Motor neuron (in vitro differentiated cells): ENCODE measurements around the gene CACNB4. TPM values are rescaled to one million over a fixed set of nuclear protein-coding genes. Genes with fewer than 3 reads are reported as not detected.
"Not testable (repeated sequence)": the region's sequence is repeated elsewhere in the genome, so short reads cannot be mapped to it uniquely, and the experiment has no call there.

Experiments used
- ATAC-seq, 8 experiments: fragments of 200-7000 bp; cut with Tn5 transposase; replicated peaks in 6 of 8; 2 replicates each; pipeline ENCODE4 v1.8.0; 2021; ENCODE audit warnings: mild to moderate bottlenecking in 8 of 8, moderate library complexity in 8 of 8
- H3K27ac ChIP-seq, 2 donors: fragments of 250-450 bp; sonication (Bioruptor Pico); 2 replicates each; pipeline ENCODE4 v1.9.0; 2021; ENCODE audit warnings: antibody characterized with exemption in 2 of 2, mild to moderate bottlenecking in 2 of 2, moderate library complexity in 1 of 2
- H3K4me1 ChIP-seq, 2 donors: fragments of 250-450 bp; sonication (Bioruptor Pico); replicated peaks in 1 of 2; 2 replicates each; pipeline ENCODE4 v1.6.1; 2021; ENCODE audit warnings: antibody characterized with exemption in 2 of 2, mild to moderate bottlenecking in 2 of 2, moderate library complexity in 1 of 2
- H3K4me3 ChIP-seq, 5 donors: fragments of 250-450 bp; sonication (Bioruptor Pico); 2 replicates each; pipeline ENCODE4 v1.9.0; 2021; ENCODE audit warnings: antibody characterized with exemption in 5 of 5, mild to moderate bottlenecking in 5 of 5, moderate library complexity in 4 of 5
- WGBS, 10 experiments: fragments of 450-650 bp; shearing (Covaris generic); methylation state at CpG; one replicate each; pipeline ENCODE4 v1.0.0; 2022; 5-methylcytosine and 5-hydroxymethylcytosine counted together
- in situ Hi-C, 9 experiments: fragments of 400-800 bp; cut with MboI; loops; one replicate each; pipeline ENCODE4 v1.15.0; 2021; ENCODE audit warnings: low sequenced_read_pairs in 9 of 9, low pct_unique_long_range_greater_than_20kb in 2 of 9; ENCODE audit not compliant: unreplicated experiment in 9 of 9
- total RNA-seq, 8 experiments: library from RNA; unstranded; fragments of 300-600 nt; gene quantifications; 2 replicates each; pipeline versions ENCODE4 v1.2.3 to v1.2.4, GENCODE V29; 2022

Gene CACNB4
- total RNA-seq, result 100 to 1,000 TPM in 1 of 8 experiments, 10 to 100 TPM in 5, 1 to 10 TPM in 2; 6.7 to 116 (median 19.0) TPM

DNA sequence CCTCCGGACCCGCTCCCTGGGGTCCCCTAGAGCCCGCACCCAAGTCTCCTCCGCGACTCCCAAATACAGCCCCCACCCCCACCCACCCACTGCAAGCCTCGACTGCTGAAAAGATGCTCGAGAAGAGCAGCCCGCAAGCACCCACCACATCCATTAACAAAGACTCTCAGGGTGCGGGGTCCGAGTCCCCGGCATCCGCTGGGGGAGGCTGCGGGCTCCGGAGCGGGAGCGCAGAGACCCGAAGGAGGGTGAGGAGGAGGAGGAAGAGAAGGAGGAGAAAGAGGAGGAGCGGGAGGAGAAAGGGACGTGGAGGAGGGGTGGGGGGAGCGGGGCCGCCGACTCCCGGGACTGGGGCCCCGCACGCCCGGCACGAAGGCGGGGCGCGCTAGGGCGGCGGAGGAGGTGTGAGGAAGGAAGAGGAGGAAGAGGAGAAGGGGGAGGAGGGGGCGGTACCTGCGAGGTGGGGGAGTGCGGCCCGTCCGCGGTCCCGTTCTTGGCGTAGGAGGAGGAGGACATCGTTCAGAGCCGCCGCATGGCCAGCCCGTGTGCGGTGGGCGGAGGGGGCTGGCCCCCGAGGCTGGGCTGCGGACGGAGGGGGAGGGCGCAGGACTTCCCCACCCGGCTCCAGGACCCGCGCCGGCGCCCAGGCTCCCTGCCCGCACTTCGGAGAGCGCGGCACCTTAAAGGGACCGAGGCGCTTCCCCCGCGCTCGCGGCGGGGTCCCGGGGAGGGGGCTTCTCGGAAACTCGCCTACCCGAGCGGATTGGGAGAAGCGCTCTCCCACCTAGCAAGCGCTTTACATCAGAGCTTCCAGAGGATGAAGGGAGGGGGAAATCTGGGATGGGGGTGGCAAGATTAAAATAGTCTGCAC lies at the start of gene CACNB4:
Gene CACNB4 (minus strand): TSS at position 549 of the 871 bp plus-strand sequence.
- ATAC-seq, result peak; percentile 9 to 89 (median 84)
- peak within 1 kb of the TSS; percentile 45 to 62 (median 53) for H3K4me3 ChIP-seq
- no CpG with 5 or more reads among the region's 73 CpGs for WGBS, 10 experiments
- H3K27ac ChIP-seq, result no peak within 1 kb of the TSS
- in situ Hi-C loops, result no loop called here
- H3K4me1 ChIP-seq, result peaks cover 0 to 4% of the 10 kb centered on the region in 2 donors

DNA sequence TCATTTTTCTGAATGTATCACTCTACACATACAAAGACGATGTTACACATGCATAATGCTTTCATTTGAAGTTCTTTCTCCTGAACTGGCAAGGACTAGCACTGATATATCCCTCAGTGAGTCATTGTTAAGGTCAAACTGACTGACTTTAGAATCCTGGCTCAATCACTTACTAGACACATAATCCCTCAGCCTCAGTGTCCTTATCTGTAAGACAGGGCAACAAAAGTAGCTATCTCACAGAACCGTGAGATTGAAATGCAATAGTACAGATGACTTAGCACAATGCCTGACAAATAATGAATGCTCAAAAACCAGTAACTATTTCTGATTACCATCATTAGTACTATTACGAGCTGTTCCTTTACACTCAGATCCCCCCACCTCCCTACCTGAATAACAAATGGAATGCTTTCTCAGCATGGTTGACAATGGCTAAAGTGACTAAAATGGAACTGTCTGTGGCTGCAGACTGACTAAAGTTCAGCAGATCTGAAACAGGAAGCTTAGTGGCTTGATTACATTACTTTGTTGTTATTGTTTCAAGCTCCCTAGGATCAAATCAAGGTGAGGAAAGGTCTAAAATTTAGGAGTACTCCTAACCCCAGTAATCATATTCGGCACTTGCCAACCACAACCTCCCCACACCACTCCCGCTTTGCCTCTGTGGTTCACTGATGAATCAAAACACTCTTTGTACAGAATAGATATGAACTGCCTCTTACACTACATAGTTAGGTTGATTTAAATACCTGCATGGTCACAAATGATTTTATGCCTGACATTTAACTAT lies 35.8 kb upstream of the CACNB4 start:
- no peak for ATAC-seq
- in situ Hi-C loops, result loop anchor here in 1 of 9 experiments (25.0 kb wide), 1 partner anchor 97 kb away; no protein-coding TSS in a partner anchor
- no peak overlapping the region for H3K4me3 ChIP-seq
- 56 to 100% (median 80%) methylated on average over 1 to 5 of the region's 5 CpGs for WGBS, 10 experiments
- H3K4me1 ChIP-seq, result no peaks in the 10 kb centered on the region
- H3K27ac ChIP-seq, result no peak overlapping the region

DNA sequence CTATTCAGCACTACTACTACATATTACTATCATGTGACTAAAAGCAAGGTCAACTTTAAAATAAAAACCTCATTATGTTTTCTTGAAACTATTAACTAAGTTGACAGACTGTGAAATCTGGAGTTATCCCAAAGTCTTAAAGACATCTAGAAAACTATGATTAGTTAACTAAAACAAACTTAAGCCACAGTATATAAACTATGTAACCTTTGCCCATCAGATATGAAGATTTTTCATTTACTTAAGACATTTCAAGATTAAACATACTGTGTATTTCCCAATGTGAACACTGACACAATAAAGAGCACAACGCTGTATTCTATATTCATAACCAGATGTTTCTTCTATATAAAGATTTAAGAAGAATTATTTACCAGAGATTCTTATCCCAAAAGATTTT lies 33.5 kb upstream of the CACNB4 start:
- no peak for ATAC-seq
- in situ Hi-C loops, result loop anchor here in 1 of 9 experiments (25.0 kb wide), 1 partner anchor 95 kb away; no protein-coding TSS in a partner anchor
- Histone ChIP-seq H3K4me1 (no peaks in the 10 kb centered on the region), H3K4me3 (no peak overlapping the region), H3K27ac (no peak overlapping the region)
- 10 to 100% (median 100%) methylated on average over 1 of the region's 1 CpG for WGBS, 10 experiments

DNA sequence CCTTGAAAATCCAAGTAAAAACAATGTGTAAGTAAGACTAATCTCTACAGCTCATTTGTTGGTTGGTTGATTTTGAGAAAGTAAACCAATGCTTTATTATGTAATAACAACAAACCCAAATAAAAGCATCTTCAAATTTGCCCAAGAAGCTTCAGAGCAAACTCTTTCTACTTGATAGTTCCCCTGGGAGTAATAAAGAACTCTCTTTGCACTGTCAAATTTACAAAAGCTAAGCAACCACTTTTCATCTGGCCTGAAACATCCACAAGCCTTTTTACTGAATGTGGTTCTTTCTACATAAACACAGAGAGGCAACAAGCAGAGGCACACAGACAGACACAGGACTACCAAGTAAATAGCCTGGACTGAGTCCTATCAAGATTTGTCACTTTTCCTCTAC lies 28.8 kb upstream of the CACNB4 start:
- in situ Hi-C loops, result loop anchor here in 1 of 9 experiments (25.0 kb wide), 1 partner anchor 90 kb away; no protein-coding TSS in a partner anchor
- peak in 1 of 8 experiments; percentile 62 for ATAC-seq
- Histone ChIP-seq H3K4me3 (no peak overlapping the region), H3K27ac (no peak overlapping the region), H3K4me1 (no peaks in the 10 kb centered on the region)

- 71 to 100% (median 88%) methylated on average over 1 to 4 of the region's 4 CpGs; no CpG with 5 or more reads in 1 of the 10 experiments for WGBS, 10 experiments
- Histone ChIP-seq H3K4me1 (no peaks in the 10 kb centered on the region), H3K27ac (no peak overlapping the region), H3K4me3 (no peak overlapping the region)
- no peak for ATAC-seq
- in situ Hi-C loops, result loop anchor here in 1 of 9 experiments (25.0 kb wide), 1 partner anchor 89 kb away; no protein-coding TSS in a partner anchor
These were observed 27.8 kb upstream of the CACNB4 start for GRCh38 chr2:152126664-152127063.

GRCh38 chr2:152122161-152122560 lies 23.3 kb upstream of the CACNB4 start:
- WGBS, 10 experiments, result 90 to 100% (median 100%) methylated on average over 2 of the region's 2 CpGs; no CpG with 5 or more reads in 5 of the 10 experiments
- ATAC-seq, result no peak
- in situ Hi-C loops, result no loop called here
- no peaks in the 10 kb centered on the region for H3K4me1 ChIP-seq
- H3K27ac ChIP-seq, result no peak overlapping the region
- no peak overlapping the region for H3K4me3 ChIP-seq

DNA sequence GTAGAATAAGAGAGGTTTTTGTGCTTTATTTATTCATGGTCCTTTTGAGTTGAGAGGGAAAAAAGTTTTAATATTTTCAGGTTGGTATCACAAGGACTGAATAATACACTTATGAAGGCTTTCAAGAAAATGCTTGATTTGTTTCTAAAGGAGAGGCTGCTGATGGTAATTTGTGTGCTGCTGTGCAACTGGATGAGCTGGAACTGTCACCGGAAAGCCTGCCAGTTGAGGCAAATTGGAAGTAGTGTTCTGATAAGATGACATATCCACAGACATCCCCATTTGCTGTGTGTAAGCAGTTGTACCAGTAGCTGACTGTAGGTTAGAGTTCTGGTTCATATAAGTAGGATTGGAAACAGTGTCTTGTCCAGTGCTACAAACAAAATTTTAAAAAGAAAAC lies 21.6 kb upstream of the CACNB4 start:
- in situ Hi-C loops, result no loop called here
- Histone ChIP-seq H3K4me3 (no peak overlapping the region), H3K27ac (no peak overlapping the region), H3K4me1 (no peaks in the 10 kb centered on the region)
- ATAC-seq, result no peak
- 78 to 100% (median 89%) methylated on average over 1 of the region's 1 CpG; no CpG with 5 or more reads in 4 of the 10 experiments for WGBS, 10 experiments

DNA sequence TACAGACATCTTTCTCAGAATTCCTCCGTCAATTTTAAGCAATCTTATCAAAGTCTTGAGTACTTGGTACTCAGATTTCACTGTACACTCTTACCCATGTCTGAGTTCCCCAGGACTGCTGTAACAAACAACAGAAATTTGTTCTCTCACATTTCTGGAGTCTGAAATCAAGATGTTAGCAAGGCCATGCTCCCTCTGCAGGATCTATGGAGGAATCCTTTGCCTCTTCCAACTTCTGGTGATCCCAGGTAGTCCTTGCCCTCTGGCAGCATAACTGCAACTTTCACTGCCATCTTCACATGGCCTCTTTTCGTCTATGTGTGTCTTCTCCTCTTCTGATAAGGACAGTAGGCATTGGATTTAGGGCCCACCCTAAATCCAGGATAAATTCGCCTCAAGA lies 17.1 kb upstream of the CACNB4 start:
- peak in 3 of 8 experiments; percentile 19 to 69 (median 22) for ATAC-seq
- no peak overlapping the region for H3K27ac ChIP-seq
- whole genome bisulfite sequencing, 10 experiments, result 83 to 100% (median 97%) methylated on average over 1 to 3 of the region's 3 CpGs; no CpG with 5 or more reads in 4 of the 10 experiments

DNA sequence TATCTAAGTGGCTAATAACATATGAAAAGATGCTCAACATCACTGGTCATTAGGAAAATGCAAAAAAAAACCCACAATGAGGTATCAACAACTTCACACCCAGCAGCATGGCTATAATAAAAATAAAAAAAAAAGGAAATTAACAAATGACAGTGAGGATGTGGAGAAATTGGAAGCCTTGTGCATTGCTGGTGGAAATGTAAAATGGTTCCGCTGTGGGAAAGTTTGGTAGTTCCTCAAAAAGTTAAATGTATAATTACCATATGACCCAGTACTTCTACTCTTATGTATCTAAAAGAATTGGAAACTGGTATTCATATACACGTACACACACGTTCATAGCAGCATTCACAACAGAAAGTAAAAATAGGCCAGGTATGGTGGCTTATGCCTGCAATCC lies 15.5 kb upstream of the CACNB4 start:
- WGBS, 10 experiments, result 75 to 96% (median 91%) methylated on average over 1 to 3 of the region's 3 CpGs
- Histone ChIP-seq H3K27ac (no peak overlapping the region), H3K4me1 (no peaks in the 10 kb centered on the region), H3K4me3 (no peak overlapping the region)
- in situ Hi-C loops, result no loop called here
- ATAC-seq, result no peak

More for the DNA sequence above, 17.1 kb upstream of the CACNB4 start:
- H3K4me3 ChIP-seq, result no peak overlapping the region
- in situ Hi-C loops, result no loop called here
- H3K4me1 ChIP-seq, result no peaks in the 10 kb centered on the region

GRCh38 chr2:152107140-152107539 lies 8.3 kb upstream of the CACNB4 start:
- H3K4me1 ChIP-seq, H3K4me3 ChIP-seq, in situ Hi-C loops, ATAC-seq, H3K27ac ChIP-seq: not testable (repeated sequence)
- 48 to 100% (median 91%) methylated on average over 3 to 12 of the region's 13 CpGs for WGBS, 10 experiments

DNA sequence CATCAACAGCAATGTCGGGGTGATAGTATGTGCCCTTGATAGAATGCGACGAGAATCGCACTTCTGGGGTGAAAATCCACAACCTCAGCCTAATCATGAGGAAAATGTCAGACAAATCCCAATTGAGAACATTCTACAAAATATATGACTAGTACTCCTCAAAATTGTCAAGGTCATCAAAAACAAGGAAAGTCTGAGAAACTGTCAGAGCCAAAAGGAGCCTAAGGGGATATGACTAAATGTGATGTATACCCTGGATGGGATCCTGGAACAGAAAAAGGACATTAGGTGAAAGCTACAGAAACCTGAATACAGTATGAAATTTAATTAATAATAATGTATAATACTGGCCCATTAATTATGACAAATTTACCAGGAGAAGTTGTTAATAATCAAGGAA lies 7.6 kb upstream of the CACNB4 start:
- no peaks in the 10 kb centered on the region for H3K4me1 ChIP-seq
- no peak overlapping the region for H3K27ac ChIP-seq
- in situ Hi-C loops, result no loop called here
- WGBS, 10 experiments, result 88 to 100% (median 92%) methylated on average over 2 to 4 of the region's 4 CpGs; no CpG with 5 or more reads in 5 of the 10 experiments
- H3K4me3 ChIP-seq, result no peak overlapping the region
- no peak for ATAC-seq

DNA sequence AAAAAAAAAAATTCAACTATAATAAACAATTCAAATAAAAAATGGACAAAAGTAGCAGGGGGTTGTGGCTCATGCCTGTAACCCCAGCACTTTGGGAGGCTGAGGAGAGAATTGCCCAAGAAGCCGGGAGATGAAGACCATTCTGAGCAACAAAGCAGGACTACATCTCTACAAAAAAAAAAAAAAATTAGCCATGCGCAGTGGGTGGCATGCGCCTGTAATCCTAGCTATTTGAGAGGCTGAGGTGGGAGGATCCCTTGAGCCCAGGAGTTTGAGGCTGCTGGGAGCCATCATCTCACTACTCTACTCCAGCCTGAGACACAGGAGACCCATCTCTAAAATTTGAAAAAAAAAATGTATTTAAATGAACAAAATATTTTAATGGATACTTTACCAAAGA lies 4.4 kb upstream of the CACNB4 start:
- Histone ChIP-seq H3K4me1 (peaks cover 0 to 4% of the 10 kb centered on the region in 2 donors), H3K4me3 (no peak overlapping the region), H3K27ac (no peak overlapping the region)
- no peak for ATAC-seq
- in situ Hi-C loops, result no loop called here
- WGBS, 10 experiments, result 80 to 100% (median 97%) methylated on average over 1 to 3 of the region's 3 CpGs; no CpG with 5 or more reads in 3 of the 10 experiments

DNA sequence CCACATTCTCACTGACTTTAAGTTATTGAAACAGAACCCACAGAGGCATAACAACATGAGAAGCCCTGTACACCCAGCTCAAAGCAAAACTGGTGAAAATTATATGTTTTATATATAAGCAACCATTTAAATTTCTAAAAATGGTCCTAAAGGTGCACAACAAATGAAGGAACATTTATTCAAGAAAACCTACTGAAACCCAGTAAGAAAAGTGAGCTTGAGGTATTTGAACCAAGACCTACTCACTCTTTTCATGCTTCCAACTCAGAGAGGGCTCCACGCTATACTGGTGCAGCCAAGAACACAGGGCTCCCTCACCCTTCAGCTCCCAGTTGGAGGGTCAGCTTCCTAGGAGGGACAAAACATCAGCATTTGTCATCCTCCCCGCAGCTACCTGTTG lies 2.1 kb upstream of the CACNB4 start:
- Histone ChIP-seq H3K4me3 (no peak overlapping the region), H3K27ac (no peak overlapping the region), H3K4me1 (peaks cover 0 to 4% of the 10 kb centered on the region in 2 donors)
- WGBS, 10 experiments, result 70 to 100% (median 92%) methylated on average over 1 to 2 of the region's 2 CpGs; no CpG with 5 or more reads in 6 of the 10 experiments
- ATAC-seq, result no peak
- in situ Hi-C loops, result no loop called here
